RKO (cell line): Measurements from ENCODE around the gene ANKRD44.
"Not testable (repeated sequence)": the region's sequence is repeated elsewhere in the genome, so short reads cannot be mapped to it uniquely, and the experiment has no call there.

Experiments
- DNase-seq: peaks from one replicate; pipeline ENCODE4 v3.0.0-alpha.2; 2016; ENCODE audit warnings: low spot score

ANKRD44 gene

GRCh38 chr2:197310271-197310985, at the start of gene ANKRD44:
TSS of gene ANKRD44 (minus strand) at chr2:197310780. CDS start at chr2:197310604, 176 bp downstream.
- DNase-seq = peak; percentile 90

GRCh38 chr2:197359859-197360258, 49.3 kb upstream of the ANKRD44 start:
- DNase-seq = no peak

GRCh38 chr2:197358931-197359330, 48.4 kb upstream of the ANKRD44 start:
- DNase-seq = peak; percentile 29

GRCh38 chr2:197357986-197358385, 47.4 kb upstream of the ANKRD44 start:
- no peak for DNase-seq

- peak; percentile 41 for DNase-seq
Observed at GRCh38 chr2:197356136-197356535, 45.6 kb upstream of the ANKRD44 start.

GRCh38 chr2:197354169-197354558, 43.6 kb upstream of the ANKRD44 start:
- DNase-seq = no peak

GRCh38 chr2:197353393-197354168, 43.0 kb upstream of the ANKRD44 start:
- DNase-seq = no peak

- DNase-seq = no peak
Observed at GRCh38 chr2:197349699-197350098, 39.1 kb upstream of the ANKRD44 start.

- no peak for DNase-seq
Observed at GRCh38 chr2:197348721-197349360, 38.3 kb upstream of the ANKRD44 start.

- peak; percentile 84 for DNase-seq
Observed at GRCh38 chr2:197345846-197346370, 35.3 kb upstream of the ANKRD44 start.

GRCh38 chr2:197343968-197344367, 33.4 kb upstream of the ANKRD44 start:
- not testable (repeated sequence) for DNase-seq

- no peak for DNase-seq
Observed at GRCh38 chr2:197340591-197340990, 30.0 kb upstream of the ANKRD44 start.

- no peak for DNase-seq
Observed at GRCh38 chr2:197339496-197340220, 29.1 kb upstream of the ANKRD44 start.

- no peak for DNase-seq
Observed at GRCh38 chr2:197339016-197339415, 28.4 kb upstream of the ANKRD44 start.

- DNase-seq = no peak
Observed at GRCh38 chr2:197332641-197333040, 22.1 kb upstream of the ANKRD44 start.

- DNase-seq = no peak
Observed at GRCh38 chr2:197328461-197328860, 17.9 kb upstream of the ANKRD44 start.

GRCh38 chr2:197327472-197328098, 17.0 kb upstream of the ANKRD44 start:
- DNase-seq = no peak

- DNase-seq = no peak
Observed at GRCh38 chr2:197327073-197327471, 16.5 kb upstream of the ANKRD44 start.

GRCh38 chr2:197324801-197325200, 14.2 kb upstream of the ANKRD44 start:
- no peak for DNase-seq

- DNase-seq = no peak
Observed at GRCh38 chr2:197322724-197323720, 12.4 kb upstream of the ANKRD44 start.
